ENCODE data around the gene ST3GAL5.
"Not testable (repeated sequence)": the region's sequence is repeated elsewhere in the genome, so short reads cannot be mapped to it uniquely, and the experiment has no call there.

ST3GAL5 gene

DNA sequence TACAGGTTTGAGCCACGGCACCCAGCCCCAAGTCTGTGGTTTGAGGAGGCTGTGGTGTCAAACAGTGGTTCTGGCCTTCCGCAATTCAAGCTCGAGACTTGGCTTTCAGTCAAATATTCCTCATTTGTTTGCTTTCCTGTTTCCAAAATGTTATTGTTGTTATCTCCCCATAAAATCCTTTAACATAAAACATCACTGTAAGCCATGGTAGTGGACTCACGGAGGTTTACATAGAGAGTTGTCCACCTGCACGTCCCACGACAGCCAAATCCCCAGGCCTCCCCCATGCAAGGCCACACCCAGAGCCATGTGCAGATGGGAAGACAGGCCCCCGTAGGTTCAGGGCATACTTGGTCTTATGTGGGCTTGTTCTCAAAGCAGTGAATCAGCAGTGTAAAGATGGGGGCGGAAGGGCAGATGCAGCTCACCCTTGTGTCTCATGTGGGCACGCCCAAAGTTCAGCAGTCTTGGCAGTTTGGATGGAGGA is 18.9 kb upstream of the ST3GAL5 start:
- Mint-ChIP-seq H3K36me3 (peaks cover 3% of the 10 kb centered on the region), H3K4me1 (ENCODE audit: low read depth) (peaks cover 7% of the 10 kb centered on the region), H3K27ac (no peak overlapping the region), H3K27me3 (no peaks in the 10 kb centered on the region), H3K4me3 (no peak overlapping the region), H3K9me3 (ENCODE audit: low read depth) (no peaks in the 10 kb centered on the region)

DNA sequence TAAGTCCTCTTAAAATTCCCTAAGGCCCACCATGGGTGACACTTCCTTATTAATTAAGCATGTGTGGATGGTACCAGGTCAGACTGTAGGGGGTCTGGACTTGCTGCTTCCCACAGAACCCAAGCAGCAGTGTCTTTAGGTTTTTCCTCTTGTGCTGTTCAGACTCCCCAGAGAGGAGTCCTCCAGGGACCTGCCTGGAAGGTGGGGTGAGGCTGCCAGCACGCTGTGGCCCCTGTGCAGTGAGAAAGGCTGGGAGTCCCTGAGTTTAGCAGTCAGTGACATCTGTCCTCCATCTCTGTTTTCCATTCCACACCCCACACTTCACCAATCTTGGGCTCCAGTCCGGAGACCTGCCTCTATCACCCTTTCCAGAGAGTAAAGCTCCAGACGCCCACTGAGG is 18.0 kb upstream of the ST3GAL5 start:
- H3K4me1 Mint-ChIP-seq (ENCODE audit: low read depth): peaks cover 7% of the 10 kb centered on the region
- H3K27me3 Mint-ChIP-seq: no peaks in the 10 kb centered on the region
- no peak overlapping the region for H3K4me3 Mint-ChIP-seq
- no peak overlapping the region for H3K27ac Mint-ChIP-seq
- no peaks in the 10 kb centered on the region for H3K9me3 Mint-ChIP-seq (ENCODE audit: low read depth)
- H3K36me3 Mint-ChIP-seq: peaks cover 3% of the 10 kb centered on the region

DNA sequence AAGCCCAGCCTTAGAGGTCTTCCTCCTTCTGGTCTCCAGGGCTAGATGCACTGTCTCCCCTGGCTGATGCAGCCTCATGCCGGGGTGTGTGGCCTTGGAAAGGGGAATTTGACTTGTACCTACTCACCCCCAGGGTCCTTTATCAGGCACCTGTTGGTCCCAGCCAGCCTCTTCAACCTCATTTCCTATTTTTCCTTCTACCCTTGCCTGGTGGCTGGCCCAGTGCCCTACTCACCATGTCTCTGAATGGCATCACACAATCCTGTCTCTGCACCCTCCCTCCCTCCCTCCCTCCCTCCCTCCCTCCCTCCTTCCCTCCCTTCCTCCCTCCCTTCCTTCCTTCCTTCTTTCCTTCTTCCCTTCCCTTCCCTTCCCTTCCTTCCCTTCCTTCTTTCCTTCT is 17.1 kb upstream of the ST3GAL5 start:
- Mint-ChIP-seq H3K9me3 (ENCODE audit: low read depth) (no peaks in the 10 kb centered on the region), H3K36me3 (peaks cover 3% of the 10 kb centered on the region), H3K27me3 (no peaks in the 10 kb centered on the region), H3K4me1 (ENCODE audit: low read depth) (peaks cover 12% of the 10 kb centered on the region), H3K4me3 (no peak overlapping the region), H3K27ac (no peak overlapping the region)

DNA sequence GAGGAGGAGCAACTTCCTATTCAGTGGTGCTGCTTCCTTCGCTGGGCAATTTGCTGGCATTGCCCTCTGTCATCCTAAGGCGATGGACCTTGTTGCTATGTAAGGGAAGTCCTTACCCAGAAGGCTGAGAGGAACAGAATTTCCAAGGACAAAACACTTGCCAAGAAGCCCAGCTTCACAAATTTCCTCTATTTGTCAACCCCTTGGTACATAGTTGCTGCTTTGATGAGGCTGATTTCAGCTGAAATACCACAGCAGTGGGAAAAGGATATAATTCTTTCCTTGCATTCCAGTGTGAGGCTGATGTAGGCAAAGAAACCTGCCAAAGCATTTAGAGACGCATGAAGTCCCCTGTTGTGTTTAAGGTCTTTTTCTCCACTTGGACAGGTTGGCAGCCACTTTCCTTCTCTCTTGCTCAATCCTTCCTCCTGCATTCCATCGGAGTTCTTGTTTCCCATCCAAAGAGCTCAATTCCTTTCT is 16.4 kb upstream of the ST3GAL5 start:
- H3K4me1 Mint-ChIP-seq (ENCODE audit: low read depth): peaks cover 16% of the 10 kb centered on the region
- peaks cover 3% of the 10 kb centered on the region for H3K36me3 Mint-ChIP-seq
- no peak overlapping the region for H3K4me3 Mint-ChIP-seq
- H3K27ac Mint-ChIP-seq: no peak overlapping the region
- no peaks in the 10 kb centered on the region for H3K27me3 Mint-ChIP-seq
- H3K9me3 Mint-ChIP-seq (ENCODE audit: low read depth): no peaks in the 10 kb centered on the region

DNA sequence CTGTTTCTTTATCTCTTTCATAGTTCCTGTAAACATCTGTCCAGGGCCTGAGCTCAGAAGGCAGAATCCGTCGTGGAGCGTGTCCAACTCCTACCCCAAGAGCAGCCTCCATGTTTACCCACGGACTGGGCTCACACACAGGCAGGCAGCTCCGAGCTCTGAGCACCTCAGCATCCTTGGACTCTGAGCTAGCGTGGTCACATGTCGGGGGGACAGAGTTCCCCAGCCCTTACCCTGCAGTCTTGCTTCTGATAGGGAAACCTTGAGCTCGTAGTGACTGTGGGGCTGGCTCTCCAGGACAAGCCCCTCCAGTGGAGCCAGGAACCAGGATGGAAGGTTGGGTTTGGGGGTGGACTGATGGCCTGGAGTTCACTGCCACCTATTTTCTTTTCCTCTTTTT is 15.1 kb upstream of the ST3GAL5 start:
- H3K4me3 Mint-ChIP-seq: no peak overlapping the region
- H3K27me3 Mint-ChIP-seq: no peaks in the 10 kb centered on the region
- H3K4me1 Mint-ChIP-seq (ENCODE audit: low read depth): peaks cover 29% of the 10 kb centered on the region
- no peaks in the 10 kb centered on the region for H3K9me3 Mint-ChIP-seq (ENCODE audit: low read depth)
- no peak overlapping the region for H3K27ac Mint-ChIP-seq
- peaks cover 5% of the 10 kb centered on the region for H3K36me3 Mint-ChIP-seq

DNA sequence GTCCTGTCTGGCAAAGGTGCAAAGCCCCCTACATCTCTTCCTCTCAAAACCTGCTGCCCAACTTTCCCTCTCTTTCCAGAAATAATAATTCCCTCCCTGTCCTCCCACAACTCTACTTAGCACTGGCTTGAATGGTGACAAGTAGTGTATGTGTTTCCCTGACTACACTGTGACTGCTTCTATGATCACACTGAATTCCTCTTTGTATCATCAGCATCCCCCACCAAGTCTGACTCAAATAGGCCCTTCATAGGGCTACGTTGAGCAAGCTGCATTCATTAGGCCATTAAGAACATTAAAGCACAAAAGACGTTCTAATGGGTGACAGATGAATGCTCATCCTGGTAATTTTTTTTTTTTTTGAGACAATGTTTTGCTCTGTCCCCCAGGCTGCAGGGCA is 13.7 kb upstream of the ST3GAL5 start:
- Mint-ChIP-seq H3K36me3 (peaks cover 5% of the 10 kb centered on the region), H3K27me3 (no peaks in the 10 kb centered on the region), H3K4me1 (ENCODE audit: low read depth) (peaks cover 36% of the 10 kb centered on the region), H3K9me3 (ENCODE audit: low read depth) (no peaks in the 10 kb centered on the region), H3K27ac (no peak overlapping the region), H3K4me3 (no peak overlapping the region)

DNA sequence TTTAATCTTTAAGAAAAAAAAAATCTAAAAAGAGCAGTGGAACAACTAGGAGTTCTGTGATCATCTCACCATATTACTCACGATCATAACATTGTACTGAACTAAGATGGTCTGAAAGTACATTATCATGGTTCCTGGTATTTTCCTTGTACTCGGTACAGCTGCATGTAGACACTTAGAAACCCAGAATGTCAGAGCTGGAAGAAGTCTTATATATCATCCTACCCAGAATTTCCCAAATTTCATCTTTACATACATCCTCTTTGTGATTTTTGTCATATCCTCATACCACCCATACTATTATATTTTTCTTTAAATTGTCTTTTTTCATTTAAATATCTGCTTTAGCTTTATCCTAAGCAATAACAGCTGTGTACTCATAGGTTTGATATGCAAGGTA is 12.4 kb upstream of the ST3GAL5 start:
- H3K4me1 Mint-ChIP-seq (ENCODE audit: low read depth): peaks cover 38% of the 10 kb centered on the region
- peaks cover 5% of the 10 kb centered on the region for H3K36me3 Mint-ChIP-seq
- no peaks in the 10 kb centered on the region for H3K27me3 Mint-ChIP-seq
- H3K27ac Mint-ChIP-seq: no peak overlapping the region
- H3K4me3 Mint-ChIP-seq: no peak overlapping the region
- H3K9me3 Mint-ChIP-seq (ENCODE audit: low read depth): no peaks in the 10 kb centered on the region

DNA sequence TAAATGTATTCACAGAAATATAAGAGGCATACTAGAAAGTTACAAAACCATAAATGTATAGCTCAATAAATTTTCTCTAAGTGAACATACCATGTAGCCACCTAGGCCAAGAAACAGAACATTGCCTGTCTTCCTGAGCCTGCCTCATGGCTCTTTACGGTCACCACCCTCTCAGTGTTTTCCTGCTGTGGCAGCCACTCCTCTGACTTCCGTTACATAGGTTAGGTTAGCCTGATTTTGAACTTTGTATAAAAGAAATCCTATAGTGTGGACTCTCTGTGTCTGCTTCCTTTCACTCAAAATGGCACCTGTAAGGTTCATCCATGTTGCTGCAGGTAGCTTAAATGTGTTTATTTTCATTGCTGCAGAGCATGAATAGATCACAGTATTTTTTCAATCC is 11.6 kb upstream of the ST3GAL5 start:
- peak overlapping the region; percentile 41 for H3K27ac Mint-ChIP-seq
- peaks cover 5% of the 10 kb centered on the region for H3K36me3 Mint-ChIP-seq
- H3K4me1 Mint-ChIP-seq (ENCODE audit: low read depth): peaks cover 38% of the 10 kb centered on the region
- H3K4me3 Mint-ChIP-seq: peak overlapping the region; percentile 31
- no peaks in the 10 kb centered on the region for H3K9me3 Mint-ChIP-seq (ENCODE audit: low read depth)
- no peaks in the 10 kb centered on the region for H3K27me3 Mint-ChIP-seq

DNA sequence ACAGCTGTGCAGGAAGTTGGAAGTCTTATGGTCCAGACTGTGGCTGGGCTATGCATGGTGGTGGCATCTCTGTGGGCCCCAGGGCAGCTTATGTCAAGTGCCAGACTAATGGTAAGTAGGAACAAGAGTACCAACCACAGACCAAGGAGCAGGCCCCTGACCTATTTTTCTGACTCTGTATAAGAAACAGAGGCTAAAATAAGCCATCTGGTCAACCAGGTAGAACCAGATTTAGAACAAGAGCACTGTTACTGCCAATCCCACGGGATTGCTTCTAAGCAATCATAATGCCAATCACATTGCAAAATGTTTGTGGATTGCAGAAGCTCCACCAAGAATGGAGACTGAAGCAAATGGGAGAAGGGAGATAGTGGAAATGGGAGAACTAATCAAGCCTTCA is 11.1 kb upstream of the ST3GAL5 start:
- Mint-ChIP-seq H3K36me3 (peaks cover 8% of the 10 kb centered on the region), H3K4me3 (no peak overlapping the region), H3K27ac (peak overlapping the region; percentile 41), H3K4me1 (ENCODE audit: low read depth) (peaks cover 41% of the 10 kb centered on the region), H3K9me3 (ENCODE audit: low read depth) (no peaks in the 10 kb centered on the region), H3K27me3 (no peaks in the 10 kb centered on the region)

DNA sequence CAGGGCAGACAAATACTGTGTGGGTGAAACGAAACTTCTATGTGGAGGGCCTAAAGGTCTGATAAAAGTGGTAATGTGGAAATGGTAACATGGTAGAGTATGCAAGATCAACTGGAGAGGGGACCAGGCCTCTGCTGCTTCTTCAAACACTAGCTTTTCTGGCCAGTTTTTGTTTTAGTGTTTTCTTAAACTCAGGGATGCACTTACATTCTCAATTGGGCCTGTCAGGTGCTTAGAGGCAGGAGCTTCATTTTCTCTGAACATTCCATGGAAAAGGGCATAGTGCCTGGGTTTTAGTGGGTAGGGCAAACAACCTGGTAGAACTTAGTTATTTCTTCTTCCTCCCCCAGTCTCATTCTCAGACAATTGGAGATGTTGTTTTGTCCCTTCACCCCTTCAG is 10.5 kb upstream of the ST3GAL5 start:
- peaks cover 6% of the 10 kb centered on the region for H3K36me3 Mint-ChIP-seq
- no peaks in the 10 kb centered on the region for H3K27me3 Mint-ChIP-seq
- H3K27ac Mint-ChIP-seq: peak overlapping the region; percentile 78
- no peak overlapping the region for H3K4me3 Mint-ChIP-seq
- peaks cover 41% of the 10 kb centered on the region for H3K4me1 Mint-ChIP-seq (ENCODE audit: low read depth)
- H3K9me3 Mint-ChIP-seq (ENCODE audit: low read depth): no peaks in the 10 kb centered on the region

DNA sequence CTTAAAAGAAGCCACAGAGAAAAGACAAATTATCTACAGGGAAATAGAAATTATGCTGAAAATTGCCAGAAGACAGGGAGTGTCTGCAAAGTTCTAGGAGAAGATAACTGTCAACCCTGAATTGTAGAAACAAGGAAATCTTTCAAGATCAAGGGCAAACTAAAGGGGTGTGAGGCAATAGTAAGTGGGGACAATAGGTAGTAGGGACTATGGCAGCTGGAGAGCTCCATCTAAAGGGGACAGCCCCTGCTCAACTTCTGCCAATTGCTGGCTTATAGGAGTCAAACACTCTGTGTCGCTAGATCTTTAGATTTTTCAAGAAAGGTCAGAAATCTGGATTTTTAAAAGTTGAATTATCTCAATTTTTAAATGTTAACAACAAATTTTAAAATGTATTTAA is 10.1 kb upstream of the ST3GAL5 start:
- H3K27ac Mint-ChIP-seq: peak overlapping the region; percentile 78
- peaks cover 45% of the 10 kb centered on the region for H3K4me1 Mint-ChIP-seq (ENCODE audit: low read depth)

DNA sequence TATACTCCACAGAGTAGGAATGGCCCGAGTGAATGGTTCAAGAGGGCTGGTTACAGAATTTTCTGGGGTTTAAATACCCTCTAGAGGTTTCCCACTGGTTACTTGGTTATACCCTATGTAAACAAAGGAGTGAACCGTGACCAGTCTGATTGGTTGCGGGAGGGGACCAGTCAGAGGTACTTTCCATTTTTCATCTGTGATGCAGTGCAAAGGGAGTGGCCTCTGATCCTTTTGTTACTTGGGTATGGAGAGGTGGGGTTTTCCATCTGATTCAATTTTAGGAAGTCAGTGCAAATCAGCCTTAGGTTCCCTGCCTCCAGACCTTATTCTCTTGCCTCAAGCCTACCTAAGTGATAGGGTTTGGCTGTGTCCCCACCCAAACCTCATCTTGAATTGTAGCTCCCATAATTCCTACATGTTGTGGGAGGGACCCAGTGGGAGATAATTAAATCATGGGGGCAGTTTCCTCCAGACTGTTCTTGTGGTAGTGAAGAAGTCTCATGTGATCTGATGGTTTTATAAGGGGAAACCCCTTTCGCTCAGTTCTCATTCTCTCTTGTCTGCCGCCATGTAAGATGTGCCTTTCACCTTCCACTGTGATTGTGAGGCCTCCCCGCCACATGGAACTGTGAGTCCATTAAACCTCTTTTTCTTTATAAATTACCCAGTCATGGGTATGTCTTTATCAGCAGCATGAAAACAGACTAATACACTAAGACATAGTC is 5.9 kb upstream of the ST3GAL5 start:
- not testable (repeated sequence) for H3K27ac Mint-ChIP-seq; H3K9me3 Mint-ChIP-seq (ENCODE audit: low read depth); H3K4me3 Mint-ChIP-seq; H3K27me3 Mint-ChIP-seq; H3K36me3 Mint-ChIP-seq
- H3K4me1 Mint-ChIP-seq (ENCODE audit: low read depth): peaks cover 58% of the 10 kb centered on the region

More for the DNA sequence above, 10.1 kb upstream of the ST3GAL5 start:
- no peak overlapping the region for H3K4me3 Mint-ChIP-seq
- no peaks in the 10 kb centered on the region for H3K9me3 Mint-ChIP-seq (ENCODE audit: low read depth)
- H3K27me3 Mint-ChIP-seq: no peaks in the 10 kb centered on the region
- peaks cover 7% of the 10 kb centered on the region for H3K36me3 Mint-ChIP-seq

DNA sequence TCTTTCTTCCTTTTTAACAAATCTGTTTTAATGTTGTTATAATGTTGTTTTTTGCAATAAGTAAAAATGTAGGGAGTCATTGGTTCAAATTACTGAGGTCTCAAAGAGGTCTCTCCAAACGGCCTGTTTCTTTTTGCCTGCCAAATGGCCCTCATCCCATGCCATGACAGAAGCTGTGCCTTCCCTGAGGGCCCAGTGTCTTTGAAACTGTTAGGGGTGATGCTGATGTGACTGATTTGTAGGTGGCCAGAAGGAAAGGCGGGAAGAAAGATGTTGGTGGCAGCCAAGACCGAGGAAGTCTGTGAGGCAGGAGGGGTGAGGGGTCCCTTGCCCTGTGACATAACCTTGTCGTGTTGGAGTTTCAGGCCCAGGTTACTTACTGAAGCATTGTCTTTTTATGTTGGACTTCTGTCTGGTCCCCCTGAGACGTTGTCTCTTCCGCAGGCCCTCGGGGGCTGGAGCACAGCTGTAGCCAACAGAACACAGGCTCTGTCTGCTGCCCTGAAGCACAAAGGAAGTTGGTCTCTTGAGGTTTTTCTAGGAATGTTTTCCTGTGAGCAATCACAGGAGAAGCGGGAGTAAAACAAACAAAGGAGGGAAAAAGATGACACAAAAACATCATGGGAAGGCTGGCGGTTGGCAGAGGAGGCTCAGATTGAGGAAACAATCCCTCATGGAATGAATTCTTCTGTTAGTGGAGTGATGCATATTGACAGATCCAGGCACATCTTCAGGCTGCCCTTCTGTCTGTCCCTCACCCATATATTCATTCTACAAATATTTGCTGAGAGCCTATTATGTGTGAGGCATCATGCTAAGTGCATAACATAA is 4.9 kb upstream of the ST3GAL5 start:
- Mint-ChIP-seq H3K36me3 (peaks cover 5% of the 10 kb centered on the region), H3K27ac (peak overlapping the region; percentile 54), H3K4me3 (peak overlapping the region; percentile 46), H3K9me3 (ENCODE audit: low read depth) (no peaks in the 10 kb centered on the region), H3K4me1 (ENCODE audit: low read depth) (peaks cover 55% of the 10 kb centered on the region), H3K27me3 (no peaks in the 10 kb centered on the region)

DNA sequence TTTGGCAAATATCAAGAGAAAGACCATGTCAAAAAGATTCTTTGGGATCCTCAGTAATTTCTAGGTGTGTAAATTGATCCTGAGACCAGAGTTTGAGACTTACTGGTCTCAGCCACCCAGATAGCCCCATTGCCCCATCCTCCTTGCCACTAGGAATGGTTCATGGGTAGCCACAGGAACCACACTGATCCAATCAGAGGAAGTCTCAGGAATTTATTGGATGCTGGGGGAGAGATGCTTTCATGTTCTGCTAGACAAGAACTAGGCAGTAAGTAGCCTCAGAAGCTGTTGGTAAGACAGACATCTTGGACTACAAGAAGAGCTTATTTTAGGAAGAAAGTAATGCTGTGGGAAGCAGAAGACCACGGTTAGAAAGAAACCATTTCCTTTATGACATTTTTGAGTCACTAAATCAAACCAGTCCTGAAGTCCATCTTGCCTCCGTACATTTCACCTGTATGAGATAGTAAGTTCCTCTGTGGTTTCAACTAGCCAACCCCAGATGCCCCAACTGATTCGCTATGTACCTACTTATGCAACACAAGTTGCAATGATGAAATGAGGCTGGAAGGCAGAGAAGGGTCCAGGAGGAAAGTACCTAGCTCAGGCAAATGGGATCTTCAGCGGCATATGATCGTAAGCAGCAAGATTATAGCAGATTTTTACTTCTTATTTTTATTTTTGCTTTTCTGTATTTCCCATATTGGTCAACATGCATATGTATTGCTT is 3.6 kb upstream of the ST3GAL5 start:
- H3K27ac Mint-ChIP-seq: no peak overlapping the region
- H3K4me1 Mint-ChIP-seq (ENCODE audit: low read depth): peaks cover 53% of the 10 kb centered on the region
- no peaks in the 10 kb centered on the region for H3K9me3 Mint-ChIP-seq (ENCODE audit: low read depth)
- peaks cover 5% of the 10 kb centered on the region for H3K36me3 Mint-ChIP-seq
- H3K4me3 Mint-ChIP-seq: peak overlapping the region; percentile 9
- no peaks in the 10 kb centered on the region for H3K27me3 Mint-ChIP-seq
